Measurements from ENCODE around the gene VSTM2L. TPM values are rescaled to one million over a fixed set of nuclear protein-coding genes. Genes with fewer than 3 reads are reported as not detected.

Gene VSTM2L
- polyA plus RNA-seq, 1 donor from 2014 or later: 22.1 TPM

GRCh38 chr20:37896932-37897548 is 5.9 kb upstream of the VSTM2L start:
- H3K27ac ChIP-seq (ENCODE audit: low read length): no peak overlapping the region
- no peaks in the 10 kb centered on the region for H3K9me3 ChIP-seq (ENCODE audit: low read length)
- H2AFZ ChIP-seq (ENCODE audit: low read depth, low read length): no peak overlapping the region
- TF ChIP-seq POLR2AphosphoS5 (IDR thresholded peaks at IDR 0.05) (no peak), EZH2 (IDR thresholded peaks at IDR 0.05; ENCODE audit: borderline replicate concordance, insufficient read depth, low read length, poor library complexity, severe bottlenecking) (no peak), CTCF (IDR thresholded peaks at IDR 0.05; ENCODE audit: poor library complexity, severe bottlenecking) (no peak), MXI1 (conservative IDR thresholded peaks at IDR 0.05; ENCODE audit: poor library complexity, severe bottlenecking) (no peak), SMC3 (conservative IDR thresholded peaks at IDR 0.05; ENCODE audit: poor library complexity) (no peak), REST (IDR thresholded peaks at IDR 0.05; ENCODE audit: borderline replicate concordance) (no peak), TAF1 (IDR thresholded peaks at IDR 0.05; ENCODE audit: low read depth) (no peak), EP300 (conservative IDR thresholded peaks at IDR 0.05; ENCODE audit: poor library complexity, severe bottlenecking) (no peak), RAD21 (conservative IDR thresholded peaks at IDR 0.05) (no peak)
- no peak overlapping the region for H3K9ac ChIP-seq (ENCODE audit: low read length)
- H3K4me2 ChIP-seq (ENCODE audit: low read length): no peak overlapping the region
- H4K20me1 ChIP-seq (ENCODE audit: insufficient read depth): no peaks in the 10 kb centered on the region
- H3K36me3 ChIP-seq (ENCODE audit: insufficient read depth, low read length): no peaks in the 10 kb centered on the region
- no peaks in the 10 kb centered on the region for H3F3A ChIP-seq (ENCODE audit: insufficient read depth, low read length, poor library complexity, severe bottlenecking)
- H3K9me2 ChIP-seq (ENCODE audit: insufficient read depth, low read length): no peaks in the 10 kb centered on the region
- no peaks in the 10 kb centered on the region for H3K79me2 ChIP-seq (replicated peaks; ENCODE audit: insufficient read depth, low read length)
- H3K4me3 ChIP-seq (ENCODE audit: low read length): no peak overlapping the region
- no peaks in the 10 kb centered on the region for H3K27me3 ChIP-seq (ENCODE audit: insufficient read depth, low read depth, low read length)

GRCh38 chr20:37898233-37899104 is 4.5 kb upstream of the VSTM2L start:
- Histone ChIP-seq H3K9me3 (ENCODE audit: low read length) (no peaks in the 10 kb centered on the region), H3K27ac (ENCODE audit: low read length) (peak overlapping the region; percentile 42), H3K4me2 (ENCODE audit: low read length) (no peak overlapping the region), H4K20me1 (ENCODE audit: insufficient read depth) (no peaks in the 10 kb centered on the region), H3K9ac (ENCODE audit: low read length) (no peak overlapping the region), H3K36me3 (ENCODE audit: insufficient read depth, low read length) (no peaks in the 10 kb centered on the region), H3K4me3 (ENCODE audit: low read length) (no peak overlapping the region), H3F3A (ENCODE audit: insufficient read depth, low read length, poor library complexity, severe bottlenecking) (no peaks in the 10 kb centered on the region), H3K27me3 (ENCODE audit: insufficient read depth, low read depth, low read length) (no peaks in the 10 kb centered on the region), H2AFZ (ENCODE audit: low read depth, low read length) (no peak overlapping the region), H3K79me2 (replicated peaks; ENCODE audit: insufficient read depth, low read length) (no peaks in the 10 kb centered on the region), H3K9me2 (ENCODE audit: insufficient read depth, low read length) (no peaks in the 10 kb centered on the region)
- TF ChIP-seq RAD21 (conservative IDR thresholded peaks at IDR 0.05): no peak
- no peak for TF ChIP-seq TAF1 (IDR thresholded peaks at IDR 0.05; ENCODE audit: low read depth)
- no peak for TF ChIP-seq EZH2 (IDR thresholded peaks at IDR 0.05; ENCODE audit: borderline replicate concordance, insufficient read depth, low read length, poor library complexity, severe bottlenecking)
- no peak for TF ChIP-seq POLR2AphosphoS5 (IDR thresholded peaks at IDR 0.05)
- TF ChIP-seq CTCF (IDR thresholded peaks at IDR 0.05; ENCODE audit: poor library complexity, severe bottlenecking): no peak
- TF ChIP-seq MXI1 (conservative IDR thresholded peaks at IDR 0.05; ENCODE audit: poor library complexity, severe bottlenecking): no peak
- TF ChIP-seq EP300 (conservative IDR thresholded peaks at IDR 0.05; ENCODE audit: poor library complexity, severe bottlenecking): no peak
- no peak for TF ChIP-seq REST (IDR thresholded peaks at IDR 0.05; ENCODE audit: borderline replicate concordance)
- no peak for TF ChIP-seq SMC3 (conservative IDR thresholded peaks at IDR 0.05; ENCODE audit: poor library complexity)
